Measurements from ENCODE around the gene TMEM165. TPM values are rescaled to one million over a fixed set of nuclear protein-coding genes. Genes with fewer than 3 reads are reported as not detected.

TMEM165 gene
- total and polyA plus RNA-seq, 9 of the 15 experiments (the other 6 are each of a cell fraction or from before 2014, with no cell fraction given): 21.3 to 145 (median 96.8) TPM

DNA sequence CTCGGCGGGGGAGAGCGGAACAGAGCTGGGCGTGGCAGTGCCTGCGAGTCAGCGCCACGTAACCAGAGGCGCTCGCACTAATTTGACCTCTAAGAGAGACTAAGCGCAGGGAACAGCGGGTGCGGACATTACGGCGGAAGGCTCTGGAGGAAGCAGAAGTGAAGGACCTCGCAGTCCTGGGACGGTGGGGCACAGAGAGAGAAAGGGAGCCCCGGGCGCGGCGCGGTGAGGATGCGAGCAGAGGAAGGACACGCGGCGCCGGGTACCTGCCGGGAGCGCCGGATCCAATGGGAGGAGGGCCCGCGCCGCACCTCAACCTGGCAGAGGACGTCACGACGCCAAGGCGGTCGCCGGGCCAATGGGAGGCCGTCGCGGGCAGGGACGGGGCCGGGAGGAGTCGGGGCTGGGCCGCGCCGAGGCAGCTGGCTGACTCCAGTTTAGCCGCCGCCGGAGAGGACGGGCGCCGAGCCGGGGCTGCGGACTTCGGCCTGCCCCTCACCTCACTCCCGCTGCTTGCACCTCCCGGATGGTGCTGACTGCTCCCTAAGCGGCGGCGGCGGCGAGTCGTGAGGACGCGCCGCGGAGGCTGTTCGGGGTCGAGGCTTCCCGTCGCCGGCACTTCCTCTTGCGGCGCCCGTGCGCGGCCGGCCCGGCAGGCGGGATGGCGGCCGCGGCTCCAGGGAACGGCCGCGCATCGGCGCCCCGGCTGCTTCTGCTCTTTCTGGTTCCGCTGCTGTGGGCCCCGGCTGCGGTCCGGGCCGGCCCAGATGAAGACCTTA, at the start of gene TMEM165 (continued):
- TF ChIP-seq HNRNPUL1 (IDR thresholded peaks at IDR 0.05; ENCODE audit: low read length) (no peak), FOXK1 (CRISPR knock-in tag; IDR thresholded peaks at IDR 0.05; ENCODE audit: borderline replicate concordance) (no peak), NFRKB (IDR thresholded peaks at IDR 0.05; ENCODE audit: low read depth) (peak; percentile 64; the same call in 1 of the 2 replicates), KHSRP (IDR thresholded peaks at IDR 0.05) (no peak), GTF2E2 (tag; IDR thresholded peaks at IDR 0.05) (peak; percentile 87), RBM25 (IDR thresholded peaks at IDR 0.05; ENCODE audit: low read depth, low read length, severe bottlenecking) (peak; percentile 92), ARHGAP35 (IDR thresholded peaks at IDR 0.05; ENCODE audit: partially characterized antibody) (no peak), HDAC1 (IDR thresholded peaks at IDR 0.05) (peak in 1 of 2 experiments; percentile 91; a peak in 2 of 4 replicates), ZNF586 (CRISPR knock-in tag; conservative IDR thresholded peaks at IDR 0.05) (no peak), SAP30 (IDR thresholded peaks at IDR 0.05; ENCODE audit: borderline replicate concordance, insufficient read depth, low read depth, low read length, poor library complexity, severe bottlenecking) (peak; percentile 83), NR4A1 (CRISPR knock-in tag; IDR thresholded peaks at IDR 0.05) (no peak), NR4A1 (tag; IDR thresholded peaks at IDR 0.05) (no peak)
- TF ChIP-seq, protein P1, sequence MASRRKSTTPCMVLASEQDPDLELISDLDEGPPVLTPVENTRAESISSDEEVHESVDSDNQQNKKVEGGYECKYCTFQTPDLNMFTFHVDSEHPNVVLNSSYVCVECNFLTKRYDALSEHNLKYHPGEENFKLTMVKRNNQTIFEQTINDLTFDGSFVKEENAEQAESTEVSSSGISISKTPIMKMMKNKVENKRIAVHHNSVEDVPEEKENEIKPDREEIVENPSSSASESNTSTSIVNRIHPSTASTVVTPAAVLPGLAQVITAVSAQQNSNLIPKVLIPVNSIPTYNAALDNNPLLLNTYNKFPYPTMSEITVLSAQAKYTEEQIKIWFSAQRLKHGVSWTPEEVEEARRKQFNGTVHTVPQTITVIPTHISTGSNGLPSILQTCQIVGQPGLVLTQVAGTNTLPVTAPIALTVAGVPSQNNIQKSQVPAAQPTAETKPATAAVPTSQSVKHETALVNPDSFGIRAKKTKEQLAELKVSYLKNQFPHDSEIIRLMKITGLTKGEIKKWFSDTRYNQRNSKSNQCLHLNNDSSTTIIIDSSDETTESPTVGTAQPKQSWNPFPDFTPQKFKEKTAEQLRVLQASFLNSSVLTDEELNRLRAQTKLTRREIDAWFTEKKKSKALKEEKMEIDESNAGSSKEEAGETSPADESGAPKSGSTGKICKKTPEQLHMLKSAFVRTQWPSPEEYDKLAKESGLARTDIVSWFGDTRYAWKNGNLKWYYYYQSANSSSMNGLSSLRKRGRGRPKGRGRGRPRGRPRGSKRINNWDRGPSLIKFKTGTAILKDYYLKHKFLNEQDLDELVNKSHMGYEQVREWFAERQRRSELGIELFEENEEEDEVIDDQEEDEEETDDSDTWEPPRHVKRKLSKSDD (conservative IDR thresholded peaks at IDR 0.05; ENCODE audit: low read length): no peak
- TF ChIP-seq, protein P2, sequence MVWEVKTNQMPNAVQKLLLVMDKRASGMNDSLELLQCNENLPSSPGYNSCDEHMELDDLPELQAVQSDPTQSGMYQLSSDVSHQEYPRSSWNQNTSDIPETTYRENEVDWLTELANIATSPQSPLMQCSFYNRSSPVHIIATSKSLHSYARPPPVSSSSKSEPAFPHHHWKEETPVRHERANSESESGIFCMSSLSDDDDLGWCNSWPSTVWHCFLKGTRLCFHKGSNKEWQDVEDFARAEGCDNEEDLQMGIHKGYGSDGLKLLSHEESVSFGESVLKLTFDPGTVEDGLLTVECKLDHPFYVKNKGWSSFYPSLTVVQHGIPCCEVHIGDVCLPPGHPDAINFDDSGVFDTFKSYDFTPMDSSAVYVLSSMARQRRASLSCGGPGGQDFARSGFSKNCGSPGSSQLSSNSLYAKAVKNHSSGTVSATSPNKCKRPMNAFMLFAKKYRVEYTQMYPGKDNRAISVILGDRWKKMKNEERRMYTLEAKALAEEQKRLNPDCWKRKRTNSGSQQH (CRISPR knock-in tag; IDR thresholded peaks at IDR 0.05): no peak
- TF ChIP-seq, protein P3, sequence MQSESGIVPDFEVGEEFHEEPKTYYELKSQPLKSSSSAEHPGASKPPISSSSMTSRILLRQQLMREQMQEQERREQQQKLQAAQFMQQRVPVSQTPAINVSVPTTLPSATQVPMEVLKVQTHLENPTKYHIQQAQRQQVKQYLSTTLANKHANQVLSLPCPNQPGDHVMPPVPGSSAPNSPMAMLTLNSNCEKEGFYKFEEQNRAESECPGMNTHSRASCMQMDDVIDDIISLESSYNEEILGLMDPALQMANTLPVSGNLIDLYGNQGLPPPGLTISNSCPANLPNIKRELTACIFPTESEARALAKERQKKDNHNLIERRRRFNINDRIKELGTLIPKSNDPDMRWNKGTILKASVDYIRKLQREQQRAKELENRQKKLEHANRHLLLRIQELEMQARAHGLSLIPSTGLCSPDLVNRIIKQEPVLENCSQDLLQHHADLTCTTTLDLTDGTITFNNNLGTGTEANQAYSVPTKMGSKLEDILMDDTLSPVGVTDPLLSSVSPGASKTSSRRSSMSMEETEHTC (IDR thresholded peaks at IDR 0.05): no peak
- TF ChIP-seq, protein P4, sequence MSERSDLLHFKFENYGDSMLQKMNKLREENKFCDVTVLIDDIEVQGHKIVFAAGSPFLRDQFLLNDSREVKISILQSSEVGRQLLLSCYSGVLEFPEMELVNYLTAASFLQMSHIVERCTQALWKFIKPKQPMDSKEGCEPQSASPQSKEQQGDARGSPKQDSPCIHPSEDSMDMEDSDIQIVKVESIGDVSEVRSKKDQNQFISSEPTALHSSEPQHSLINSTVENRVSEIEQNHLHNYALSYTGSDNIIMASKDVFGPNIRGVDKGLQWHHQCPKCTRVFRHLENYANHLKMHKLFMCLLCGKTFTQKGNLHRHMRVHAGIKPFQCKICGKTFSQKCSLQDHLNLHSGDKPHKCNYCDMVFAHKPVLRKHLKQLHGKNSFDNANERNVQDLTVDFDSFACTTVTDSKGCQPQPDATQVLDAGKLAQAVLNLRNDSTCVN (CRISPR knock-in tag; IDR thresholded peaks at IDR 0.05): no peak
- TF ChIP-seq, protein P5, sequence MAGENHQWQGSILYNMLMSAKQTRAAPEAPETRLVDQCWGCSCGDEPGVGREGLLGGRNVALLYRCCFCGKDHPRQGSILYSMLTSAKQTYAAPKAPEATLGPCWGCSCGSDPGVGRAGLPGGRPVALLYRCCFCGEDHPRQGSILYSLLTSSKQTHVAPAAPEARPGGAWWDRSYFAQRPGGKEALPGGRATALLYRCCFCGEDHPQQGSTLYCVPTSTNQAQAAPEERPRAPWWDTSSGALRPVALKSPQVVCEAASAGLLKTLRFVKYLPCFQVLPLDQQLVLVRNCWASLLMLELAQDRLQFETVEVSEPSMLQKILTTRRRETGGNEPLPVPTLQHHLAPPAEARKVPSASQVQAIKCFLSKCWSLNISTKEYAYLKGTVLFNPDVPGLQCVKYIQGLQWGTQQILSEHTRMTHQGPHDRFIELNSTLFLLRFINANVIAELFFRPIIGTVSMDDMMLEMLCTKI (IDR thresholded peaks at IDR 0.05; ENCODE audit: partially characterized antibody): no peak
- TF ChIP-seq, protein P6, sequence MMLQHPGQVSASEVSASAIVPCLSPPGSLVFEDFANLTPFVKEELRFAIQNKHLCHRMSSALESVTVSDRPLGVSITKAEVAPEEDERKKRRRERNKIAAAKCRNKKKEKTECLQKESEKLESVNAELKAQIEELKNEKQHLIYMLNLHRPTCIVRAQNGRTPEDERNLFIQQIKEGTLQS (IDR thresholded peaks at IDR 0.05): no peak
- TF ChIP-seq, protein P6 (CRISPR knock-in tag; conservative IDR thresholded peaks at IDR 0.05): no peak
